DMS79 (cell line): Measurements from ENCODE around the gene TRIM28.
"Not testable (repeated sequence)": the region's sequence is repeated elsewhere in the genome, so short reads cannot be mapped to it uniquely, and the experiment has no call there.

Source experiments
- DNase-seq: peaks from one replicate; lab custom pipeline; 2025; lab: John Stamatoyannopoulos, UW

The TRIM28 gene

DNA sequence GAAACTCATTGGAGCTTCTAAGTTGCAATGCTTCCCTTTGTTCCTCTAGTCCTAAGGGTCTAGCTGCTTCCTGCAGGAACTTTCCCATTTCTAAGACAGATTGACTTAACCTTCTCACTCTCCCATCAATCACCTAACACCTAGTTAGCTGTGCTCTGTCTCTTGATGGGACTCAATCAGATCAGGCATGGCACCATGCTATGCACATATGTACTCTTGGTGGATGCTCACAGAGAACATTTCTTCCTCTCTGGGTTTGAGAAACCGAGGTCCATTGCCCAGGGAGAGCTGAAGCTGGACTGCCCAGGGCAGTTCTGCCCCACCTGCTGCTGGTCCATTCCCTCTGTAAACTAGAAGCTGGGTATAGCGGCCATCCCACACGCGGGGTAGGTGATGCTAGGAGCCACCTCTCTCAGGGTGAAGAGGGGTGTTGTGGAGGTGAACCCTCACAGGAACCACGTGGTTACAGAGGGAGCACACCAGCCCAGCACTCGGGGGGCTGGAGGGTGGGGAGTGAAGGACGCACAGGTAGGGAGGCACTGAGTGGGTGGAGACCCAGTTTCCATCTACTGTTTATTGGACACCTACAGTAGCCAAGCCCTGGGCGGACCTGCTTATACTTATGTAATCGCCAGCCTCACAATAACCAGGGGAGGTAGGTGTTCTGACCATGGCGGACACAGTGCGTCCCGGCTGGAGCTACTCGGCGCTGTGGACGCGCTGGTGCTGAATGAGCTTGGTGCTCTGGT, 17.7 kb downstream of the TRIM28 start:
- DNase-seq: no peak

DNA sequence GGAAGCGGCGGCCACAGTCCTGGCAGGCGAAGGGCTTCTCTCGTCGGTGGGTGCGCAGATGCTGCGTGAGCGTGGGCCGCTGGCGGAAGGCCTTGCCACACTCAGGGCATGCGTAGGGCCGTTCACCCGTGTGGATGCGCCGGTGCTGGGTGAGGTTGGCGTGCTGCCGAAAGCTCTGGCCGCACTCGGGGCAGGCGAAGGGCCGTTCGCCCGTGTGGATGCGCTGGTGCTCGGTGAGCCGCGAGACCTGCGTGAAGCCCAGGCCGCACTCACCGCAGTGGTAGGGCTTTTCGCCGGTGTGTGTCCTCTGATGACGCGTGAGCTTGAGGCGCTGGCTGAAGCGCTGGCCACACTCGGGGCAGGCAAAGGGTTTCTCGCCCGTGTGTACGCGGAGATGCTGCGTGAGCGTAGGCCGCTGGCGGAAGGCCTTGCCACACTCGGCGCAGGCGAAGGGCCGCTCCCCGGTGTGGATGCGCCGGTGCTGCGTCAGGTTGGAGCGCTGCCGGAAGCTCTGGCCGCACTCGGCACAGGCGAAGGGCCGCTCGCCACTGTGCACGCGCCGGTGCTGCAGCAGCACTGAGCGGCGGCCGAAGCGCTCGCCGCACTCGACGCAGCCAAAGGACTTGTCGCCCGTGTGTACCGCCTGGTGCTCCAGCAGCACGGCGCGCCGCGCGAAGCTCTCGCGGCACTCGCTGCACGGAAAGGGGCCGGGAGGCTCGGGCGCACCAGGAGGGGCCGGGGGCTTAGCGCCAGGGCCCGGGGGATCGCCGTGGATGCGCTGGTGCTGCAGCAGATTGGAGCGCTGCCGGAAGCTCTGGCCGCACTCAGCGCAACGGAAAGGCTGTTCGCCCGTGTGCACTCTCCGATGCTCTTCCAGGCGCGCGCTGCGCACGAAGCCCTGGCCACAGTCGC, 18.5 kb downstream of the TRIM28 start:
- no peak for DNase-seq

DNA sequence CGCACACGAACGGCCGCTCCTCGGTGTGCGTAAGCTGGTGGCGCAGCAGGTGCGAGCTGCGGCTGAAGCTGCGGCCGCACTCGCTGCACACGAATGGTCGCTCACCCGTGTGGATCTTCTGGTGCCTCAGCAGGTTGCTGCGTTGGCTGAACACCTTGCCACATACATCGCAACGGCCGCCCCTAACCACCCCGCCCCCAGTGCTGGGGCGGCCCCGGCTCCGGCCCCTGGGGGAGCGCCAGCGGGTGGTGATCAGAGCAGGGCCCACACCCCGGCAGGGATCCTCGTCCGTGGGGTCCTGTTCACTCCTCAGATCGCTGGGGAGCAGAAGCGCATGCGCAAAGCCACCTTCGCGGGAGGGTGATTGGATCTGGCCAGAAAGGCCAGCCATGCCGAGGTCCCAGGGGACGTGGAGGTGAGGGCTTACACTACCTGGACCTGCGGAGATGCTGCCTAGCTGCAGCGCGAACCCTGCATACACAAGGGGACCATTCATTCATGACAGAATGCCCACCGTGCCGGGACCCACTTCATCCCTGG, 19.2 kb downstream of the TRIM28 start:
- no peak for DNase-seq

DNA sequence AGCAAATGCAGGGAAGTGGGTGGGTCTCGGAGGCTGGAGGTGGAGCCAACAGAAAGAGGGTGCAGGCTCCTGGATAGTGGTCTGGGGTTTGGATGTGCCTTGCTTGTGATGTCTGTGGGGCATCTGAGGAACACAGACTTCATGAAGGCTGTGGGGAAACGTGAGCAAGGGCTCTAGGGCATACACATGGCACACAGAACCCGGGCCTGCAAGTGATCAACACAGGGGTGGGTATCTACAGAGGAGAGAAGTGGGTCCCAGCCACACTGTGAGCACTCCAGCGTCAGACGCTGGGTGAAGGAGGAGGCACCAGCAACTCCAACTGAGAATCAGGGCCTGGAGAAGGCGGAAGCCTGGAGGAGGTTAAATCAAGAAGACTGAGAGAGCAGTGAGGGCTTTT, 20.0 kb downstream of the TRIM28 start:
- no peak for DNase-seq

DNA sequence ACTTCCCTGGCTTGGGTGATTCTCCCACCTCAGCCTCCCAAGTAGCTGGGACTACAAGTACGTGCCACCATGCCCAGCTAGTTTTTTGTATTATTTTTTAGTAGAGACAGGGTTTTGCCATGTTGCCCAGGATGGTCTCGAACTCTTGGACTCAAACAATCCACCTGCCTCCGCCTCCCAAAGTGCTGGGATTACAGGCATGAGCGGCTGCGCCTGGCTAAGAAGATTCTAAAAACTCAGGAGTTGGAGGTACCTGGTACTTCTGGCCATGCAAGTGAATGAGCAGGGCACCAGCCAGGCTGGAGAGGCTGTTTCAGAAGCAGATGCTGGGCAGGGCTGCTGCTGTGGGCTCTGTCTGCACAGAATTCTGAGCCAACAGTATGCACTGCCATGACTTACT, 23.1 kb downstream of the TRIM28 start:
- no peak for DNase-seq

DNA sequence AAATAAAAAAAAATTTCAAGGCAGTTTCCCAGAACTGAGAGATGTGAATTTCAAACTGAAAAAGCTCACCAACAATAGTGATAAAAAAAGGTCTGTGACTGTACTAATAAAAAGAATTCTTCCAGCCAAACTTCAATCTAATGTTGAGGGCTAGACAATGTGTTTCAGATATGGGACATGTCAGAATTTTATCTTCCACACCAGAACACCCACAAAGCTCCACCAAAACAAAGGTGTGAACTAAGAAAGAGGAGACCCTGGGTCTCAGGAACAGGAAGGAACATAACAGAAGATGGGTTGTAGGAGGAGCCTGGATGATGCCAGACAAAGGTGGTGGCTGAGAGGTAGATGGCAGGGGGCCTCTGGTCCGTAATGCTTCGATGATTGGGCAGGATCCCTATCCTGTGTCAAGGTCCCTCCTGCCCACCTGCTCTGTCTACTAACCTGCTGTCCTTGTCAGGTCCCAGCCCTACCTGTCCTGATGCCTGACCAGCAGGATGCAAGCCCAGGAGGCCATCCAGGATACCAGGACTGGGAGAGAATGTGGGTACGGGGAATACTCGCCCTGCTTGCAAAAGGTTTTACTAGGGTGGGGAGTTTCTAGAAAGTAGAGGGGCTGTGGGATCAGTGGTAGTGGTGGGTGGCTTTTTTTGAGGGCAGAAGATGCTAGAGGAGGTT, 24.7 kb downstream of the TRIM28 start:
- DNase-seq: no peak

DNA sequence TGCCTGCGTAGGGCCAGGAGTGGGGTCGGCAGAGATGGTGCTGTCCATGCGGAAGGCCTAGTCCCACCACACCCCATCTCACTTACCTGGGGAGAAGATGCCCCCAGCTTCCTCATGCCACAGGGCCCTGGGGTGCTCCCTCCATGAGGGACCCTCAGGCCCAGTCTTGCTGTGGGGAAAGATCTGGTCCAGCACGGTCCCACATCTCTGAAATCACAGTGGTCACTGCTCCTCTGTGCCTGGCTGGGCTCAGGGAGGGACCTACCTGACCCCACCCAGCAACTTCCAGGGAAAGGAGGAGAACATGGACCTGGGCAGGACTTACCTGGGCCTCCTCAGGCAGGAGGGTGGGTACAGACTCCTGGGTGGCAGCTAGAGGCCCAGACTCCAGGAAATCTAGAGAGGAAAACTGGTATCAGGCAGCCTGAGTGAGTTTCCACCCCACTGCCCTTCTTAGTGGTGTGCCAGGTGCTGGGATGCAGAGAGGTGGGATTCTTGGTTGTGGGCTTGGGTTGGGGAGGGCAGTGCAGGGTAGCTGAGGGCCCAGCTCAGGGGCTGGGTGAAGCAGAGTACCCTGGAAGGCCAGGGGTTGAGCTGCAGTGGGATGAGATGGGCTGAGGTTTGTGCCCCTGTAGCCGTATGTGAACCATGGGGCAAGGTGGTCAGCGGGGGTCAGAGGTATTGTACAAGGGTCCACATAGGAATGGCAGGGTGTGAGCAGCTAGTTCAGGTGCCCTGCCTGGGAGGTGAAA, 25.5 kb downstream of the TRIM28 start:
- no peak for DNase-seq

DNA sequence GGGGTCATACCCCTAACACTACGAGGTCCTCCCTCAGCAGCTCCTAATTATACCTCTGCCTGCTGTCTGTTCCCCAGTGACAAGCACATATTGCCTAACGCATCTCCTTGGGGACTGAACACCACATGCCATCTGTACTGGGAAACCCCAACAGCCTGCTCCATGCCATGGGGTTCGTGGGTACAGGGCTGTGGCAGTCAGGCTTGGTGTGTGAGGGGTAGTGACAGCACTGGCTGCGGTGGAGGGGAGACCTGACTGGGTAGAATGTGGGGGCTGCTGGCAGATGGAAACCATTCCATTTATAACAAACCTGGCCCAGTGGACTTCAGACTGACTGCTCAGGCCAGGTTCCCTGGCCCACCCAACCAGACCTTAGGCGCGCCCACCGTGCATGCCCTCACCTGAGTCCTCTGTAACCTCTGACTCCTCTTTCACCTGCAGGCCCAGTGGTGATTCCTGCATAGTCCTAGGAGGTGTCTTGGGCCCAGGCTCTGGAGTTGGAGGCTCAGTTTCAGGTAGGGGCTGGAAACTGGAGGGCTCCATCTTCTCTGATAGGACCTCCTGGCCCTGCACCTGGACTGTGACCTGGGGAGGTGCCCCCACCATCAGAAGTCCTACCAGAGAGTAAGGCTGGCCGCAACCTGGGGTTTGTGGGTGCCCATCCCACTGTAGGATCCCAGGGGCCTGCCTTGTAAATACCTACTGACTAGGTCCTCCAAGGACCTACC, 26.2 kb downstream of the TRIM28 start:
- DNase-seq: no peak

DNA sequence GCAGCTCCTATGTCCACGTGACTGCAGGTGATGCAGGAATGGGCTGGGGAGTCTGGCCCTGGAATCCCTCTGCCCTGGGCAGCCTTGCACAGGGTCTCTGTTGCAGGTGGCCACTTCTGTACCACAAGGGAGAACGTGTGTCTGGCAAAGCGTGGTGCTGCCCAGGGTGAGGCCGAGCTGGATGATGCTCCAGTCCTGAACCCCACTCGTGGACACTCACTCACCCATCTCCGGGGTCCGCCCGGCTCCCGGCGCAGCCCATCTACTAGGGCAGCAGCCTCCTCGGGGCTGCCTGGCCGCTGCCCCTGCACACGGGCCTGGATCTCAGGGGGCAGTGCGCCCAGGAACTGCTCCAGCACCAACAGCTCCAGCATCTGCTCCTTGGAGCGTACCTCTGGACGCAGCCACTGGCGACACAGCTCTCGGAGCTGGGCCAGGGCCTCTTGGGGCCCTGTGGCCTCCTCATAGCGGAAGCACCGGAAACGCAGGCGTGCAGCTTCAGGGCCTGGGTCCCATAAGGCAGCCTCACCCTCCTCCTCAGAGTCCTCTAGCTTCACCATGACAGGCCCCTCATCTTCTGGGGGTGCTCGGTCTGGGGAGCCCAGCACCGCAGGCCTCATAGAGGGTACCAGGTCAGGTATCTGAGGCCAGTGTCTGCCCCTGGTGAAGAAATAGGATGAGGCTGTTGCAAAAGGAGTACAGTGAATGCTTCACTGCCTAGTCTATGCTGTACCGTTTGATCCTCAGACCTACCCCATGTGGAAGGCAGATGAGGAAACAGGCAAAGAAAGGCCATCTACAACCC, 27.1 kb downstream of the TRIM28 start:
- DNase-seq: no peak

DNA sequence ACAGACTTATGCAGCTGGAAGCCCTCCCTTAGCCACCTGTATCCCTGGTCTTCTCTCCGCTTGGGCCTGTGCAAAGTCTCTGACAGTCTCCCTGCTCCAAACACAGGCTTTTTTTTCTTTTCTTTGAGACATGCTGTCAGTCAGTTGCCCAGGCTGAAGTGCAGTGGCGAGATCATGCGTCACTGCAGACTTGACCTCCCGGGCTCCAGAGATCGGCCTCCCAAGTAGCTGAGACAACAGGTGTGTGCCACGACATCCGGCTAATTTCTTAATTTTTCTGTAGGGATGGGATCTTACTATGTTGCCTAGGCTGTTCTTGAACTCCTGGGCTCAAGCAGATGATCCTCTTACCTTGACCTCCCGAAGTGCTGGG, 27.7 kb downstream of the TRIM28 start:
- no peak for DNase-seq

DNA sequence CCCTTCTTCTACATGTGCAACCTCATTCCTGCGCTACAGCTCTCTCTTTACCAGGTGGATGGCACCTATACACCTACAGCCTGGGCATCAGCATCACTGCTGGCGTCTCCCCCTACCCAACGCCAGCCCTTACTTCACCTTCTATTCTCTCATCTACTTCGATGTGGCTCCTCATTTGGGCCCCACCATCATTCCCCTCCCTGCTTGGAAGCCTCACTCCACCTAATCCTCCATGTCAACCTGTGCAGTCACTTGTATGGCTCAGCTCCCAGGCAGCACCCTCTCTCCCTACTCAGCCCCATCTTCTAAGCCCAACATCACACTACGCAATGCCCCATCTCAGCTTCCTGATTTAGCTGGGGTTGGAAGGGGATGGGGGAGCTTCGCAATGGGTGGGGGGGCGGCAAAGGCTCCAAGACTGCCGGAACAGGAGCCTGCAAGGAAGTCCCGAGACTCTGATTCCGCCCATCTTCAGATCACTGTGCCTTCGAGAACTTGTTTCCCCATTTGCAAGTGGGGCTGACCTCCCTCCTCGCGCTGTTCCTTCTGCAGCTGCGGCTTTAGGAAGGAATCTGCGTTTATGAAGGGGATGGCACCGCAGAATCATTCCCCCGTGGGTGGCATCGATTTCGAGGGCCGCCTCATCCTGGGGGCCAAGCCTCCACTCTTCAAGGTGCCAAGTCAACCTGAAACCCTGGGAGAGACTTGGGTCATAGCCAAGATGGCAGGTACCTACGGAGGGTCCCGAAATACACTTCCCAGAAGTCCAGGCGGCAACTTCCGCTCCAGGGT, 28.4 kb downstream of the TRIM28 start:
- DNase-seq: no peak

DNA sequence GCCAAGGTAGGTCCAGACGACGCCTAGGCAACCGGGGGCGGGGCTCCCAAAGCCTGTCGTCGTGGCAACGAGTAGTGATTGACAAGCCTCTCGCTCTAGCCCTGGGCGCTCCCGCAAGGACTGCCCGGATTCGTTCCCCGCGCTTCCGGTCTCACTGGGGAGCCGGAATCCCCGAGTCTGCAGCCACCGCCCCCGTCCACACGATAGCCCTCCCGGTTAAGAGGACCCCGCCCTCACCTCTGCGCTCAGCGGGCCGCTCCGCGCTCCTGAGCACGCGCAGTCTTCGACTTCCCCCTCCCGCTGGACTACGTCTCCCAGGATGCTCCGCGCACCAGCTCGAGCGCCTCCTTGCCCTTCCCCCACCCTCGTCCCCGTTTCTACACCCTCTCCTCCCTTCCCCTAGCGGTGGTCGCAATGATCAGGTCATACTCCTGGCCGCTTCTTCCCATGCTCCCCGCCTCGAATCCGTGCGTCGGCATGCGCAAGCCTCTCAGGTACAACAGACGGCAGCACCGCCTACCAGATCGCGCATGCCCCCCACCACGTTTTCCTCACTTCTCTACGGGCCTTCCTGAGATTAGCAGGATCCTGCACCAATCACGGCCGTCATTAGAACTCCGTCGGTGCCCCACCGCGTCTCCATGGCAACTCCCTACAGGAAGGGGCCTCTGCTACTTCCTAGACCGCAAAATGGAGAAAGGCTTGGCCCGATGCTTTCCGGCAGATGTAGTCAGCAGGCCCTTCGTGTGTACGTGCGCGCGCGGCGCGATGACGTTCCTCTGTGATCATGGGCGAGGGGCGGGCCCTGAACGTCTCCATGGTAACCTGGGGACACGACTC, 29.2 kb downstream of the TRIM28 start, which contains the start of gene MZF1:
Gene MZF1, minus strand, starts transcription at position 518 of the 840 bp plus-strand sequence. CDS start 1,946 bp downstream, outside the sequence.
- DNase-seq: no peak

DNA sequence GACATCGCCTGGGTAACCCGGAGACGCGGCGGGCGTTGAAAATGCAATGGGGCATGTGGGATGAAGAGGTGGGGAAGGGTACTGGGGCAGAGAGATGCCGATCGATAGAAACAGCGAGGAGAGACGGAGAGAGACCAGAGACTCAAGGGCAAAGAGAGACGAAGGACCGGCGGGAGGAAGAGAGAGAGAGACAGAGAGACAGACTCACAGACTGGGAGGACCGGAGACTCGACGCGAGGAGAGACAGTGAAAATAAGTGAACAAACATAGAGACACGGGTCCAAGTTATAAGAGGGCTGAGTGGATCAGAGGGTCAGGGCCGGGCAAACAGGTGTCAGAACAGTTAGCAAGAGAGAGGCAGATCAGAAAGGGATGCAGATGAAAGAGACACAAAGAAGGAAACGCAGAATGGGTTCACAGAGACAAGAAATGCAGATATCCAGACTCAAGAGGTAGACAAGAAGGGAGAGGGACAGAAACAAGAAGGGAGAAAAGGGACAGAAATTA, 29.8 kb downstream of the TRIM28 start:
- DNase-seq: no peak

DNA sequence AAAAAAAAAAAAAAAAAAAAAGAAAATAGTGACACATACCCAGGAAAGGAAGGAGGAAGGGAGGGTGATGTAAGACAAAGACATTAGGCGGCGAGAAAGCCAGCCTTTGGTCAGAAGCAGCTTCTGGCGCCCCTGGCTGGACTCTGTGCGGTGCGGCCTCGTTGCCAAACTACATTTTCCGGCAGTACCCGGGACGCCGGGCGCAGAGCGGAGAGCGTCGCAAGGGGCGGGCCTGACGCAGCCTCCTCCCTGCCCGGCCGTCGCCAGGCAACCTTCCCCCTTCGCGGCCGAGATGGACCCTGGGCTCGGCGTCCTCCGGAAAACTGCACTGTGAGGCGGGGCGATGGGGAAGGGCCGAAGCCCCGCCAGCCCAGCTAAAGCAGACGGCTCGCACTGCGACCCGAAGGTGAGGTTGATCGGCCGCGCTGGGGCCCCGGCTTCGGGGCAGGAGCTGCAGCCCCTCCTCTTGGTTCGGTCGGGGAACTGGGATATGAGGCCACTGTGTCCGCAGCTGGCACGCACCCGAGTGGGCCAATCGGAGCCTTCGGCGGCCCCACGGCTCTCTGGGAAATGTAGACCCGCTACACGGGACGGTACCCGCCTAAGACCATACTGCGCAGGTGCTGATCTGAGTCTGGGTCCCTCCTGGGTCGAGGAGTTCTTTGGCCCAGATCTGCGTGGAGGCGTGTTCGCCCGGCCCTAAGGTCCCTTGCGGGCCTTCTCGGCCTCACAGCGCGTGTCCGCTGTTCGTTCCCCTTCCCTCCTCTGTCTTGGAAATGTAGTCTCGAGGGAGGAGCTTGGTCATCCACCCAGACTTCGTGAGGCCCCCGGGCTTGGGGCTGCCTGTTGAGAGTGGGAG, 31.5 kb downstream of the TRIM28 start:
- DNase-seq: no peak

DNA sequence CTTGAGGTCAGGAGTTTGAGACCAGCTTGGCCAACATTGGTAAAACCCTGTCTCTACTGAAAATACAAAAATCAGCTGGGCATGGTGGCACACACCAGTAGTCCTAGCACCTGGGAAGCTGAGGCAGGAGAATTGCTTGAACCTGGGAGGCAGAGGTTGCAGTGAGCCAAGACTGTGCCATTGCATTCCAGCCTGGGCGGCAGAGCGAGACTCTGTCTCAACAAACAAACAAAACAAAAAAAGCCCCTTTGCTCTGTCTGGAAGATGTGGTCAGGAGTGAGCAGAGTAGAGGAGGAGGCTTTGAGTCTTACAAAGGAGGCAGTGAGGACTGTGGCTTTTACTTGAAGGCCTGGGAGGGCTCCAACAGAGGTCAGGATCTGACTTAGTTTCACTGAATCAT, 33.7 kb downstream of the TRIM28 start:
- not testable (repeated sequence) for DNase-seq

DNA sequence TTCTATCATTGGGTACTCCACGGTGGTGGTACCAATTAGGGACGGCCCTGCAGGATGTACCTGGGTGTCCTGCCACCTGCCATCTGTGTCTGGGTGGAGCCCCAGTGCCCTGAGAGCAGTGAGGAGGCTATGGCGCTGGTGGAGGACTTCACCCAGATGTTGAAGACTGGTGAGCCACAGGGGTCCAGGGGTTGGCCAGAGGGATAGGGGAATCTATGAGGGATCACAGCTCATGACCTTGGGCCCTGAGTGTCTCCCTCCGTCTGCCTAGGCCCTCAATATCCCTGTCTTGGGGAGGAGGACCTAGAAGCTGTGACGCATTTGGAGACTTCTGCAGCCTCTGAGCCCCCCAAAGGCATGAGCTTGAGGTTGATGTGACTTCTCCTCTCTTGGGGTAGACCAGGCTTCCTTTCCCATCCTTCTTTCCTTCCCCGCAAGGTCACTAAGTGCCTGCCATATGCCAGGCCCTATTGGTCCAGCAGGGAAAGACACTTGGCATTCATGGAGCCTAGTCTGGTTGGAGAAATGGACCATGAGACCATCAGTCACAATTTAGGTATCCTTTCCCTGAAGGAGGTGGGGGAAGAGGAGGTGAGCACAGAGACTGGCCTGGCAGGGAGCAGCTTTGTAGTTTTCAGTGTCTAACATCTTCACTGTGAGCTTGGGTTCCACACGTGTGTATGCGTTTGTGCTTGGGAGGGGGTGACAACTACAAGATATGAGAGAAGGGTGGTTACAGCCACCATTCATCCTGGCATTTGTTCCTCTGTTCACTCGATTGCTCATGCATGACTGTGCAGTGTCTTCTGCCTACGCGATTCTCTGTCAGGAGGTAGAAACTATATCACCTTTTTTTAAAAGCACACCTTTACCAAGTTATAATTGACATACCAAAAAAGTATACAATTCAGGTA, 34.4 kb downstream of the TRIM28 start:
- no peak for DNase-seq
